ENCODE data around the gene LRRC19.
A peak's percentile ranks its signal among the peaks of the same experiment; 100 is the strongest.

The LRRC19 gene

GRCh38 chr9:26955222-26955903, 50.1 kb downstream of the LRRC19 start:
- DNase-seq: peak; percentile 4

DNA sequence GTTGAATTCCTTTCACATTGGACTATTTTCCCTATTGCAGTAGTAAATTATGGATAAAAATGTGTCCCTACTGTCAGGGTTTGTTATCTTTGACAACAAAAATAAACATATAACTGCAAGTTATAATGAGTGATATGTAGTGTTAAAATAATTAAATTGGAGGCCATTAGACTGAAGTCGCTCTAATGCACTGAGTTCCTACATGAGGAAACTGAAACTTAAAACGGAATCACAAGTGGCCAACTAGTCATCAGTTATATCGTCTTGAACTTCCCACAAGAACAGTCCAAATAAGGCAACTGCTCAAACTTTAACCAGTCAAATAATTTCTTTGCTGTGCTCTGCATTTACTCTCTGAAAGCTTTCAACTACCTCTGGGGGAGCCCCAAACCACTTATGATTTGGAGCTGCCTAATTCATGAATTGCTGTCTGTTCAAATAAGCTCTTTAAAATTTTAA, 51.4 kb downstream of the LRRC19 start:
- peak; percentile 41 for DNase-seq

DNA sequence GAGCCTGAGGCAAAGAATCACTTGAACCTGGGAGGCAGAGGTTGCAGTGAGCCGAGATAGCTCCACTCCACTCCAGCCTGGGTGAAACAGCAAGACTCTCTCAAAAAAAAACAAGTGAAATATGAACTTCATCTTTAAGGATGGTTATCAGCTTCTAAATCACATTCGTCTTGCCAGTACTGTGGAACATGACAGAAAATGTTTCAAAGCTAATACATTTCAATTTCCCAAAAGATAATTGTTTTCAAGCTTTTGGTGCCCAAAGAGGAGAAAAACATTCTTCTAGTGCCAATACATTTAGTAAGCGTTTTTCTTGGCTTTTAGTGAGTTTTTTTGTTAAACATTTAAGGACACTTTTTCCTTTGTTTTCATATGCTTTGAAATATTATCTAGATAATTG, 53.7 kb downstream of the LRRC19 start:
- no peak for DNase-seq

GRCh38 chr9:26950521-26950920, 55.0 kb downstream of the LRRC19 start:
- no peak for DNase-seq

GRCh38 chr9:26949637-26950069, 55.8 kb downstream of the LRRC19 start:
- DNase-seq: no peak

- no peak for DNase-seq
Observed at GRCh38 chr9:26947736-26948135, 57.7 kb downstream of the LRRC19 start.

DNA sequence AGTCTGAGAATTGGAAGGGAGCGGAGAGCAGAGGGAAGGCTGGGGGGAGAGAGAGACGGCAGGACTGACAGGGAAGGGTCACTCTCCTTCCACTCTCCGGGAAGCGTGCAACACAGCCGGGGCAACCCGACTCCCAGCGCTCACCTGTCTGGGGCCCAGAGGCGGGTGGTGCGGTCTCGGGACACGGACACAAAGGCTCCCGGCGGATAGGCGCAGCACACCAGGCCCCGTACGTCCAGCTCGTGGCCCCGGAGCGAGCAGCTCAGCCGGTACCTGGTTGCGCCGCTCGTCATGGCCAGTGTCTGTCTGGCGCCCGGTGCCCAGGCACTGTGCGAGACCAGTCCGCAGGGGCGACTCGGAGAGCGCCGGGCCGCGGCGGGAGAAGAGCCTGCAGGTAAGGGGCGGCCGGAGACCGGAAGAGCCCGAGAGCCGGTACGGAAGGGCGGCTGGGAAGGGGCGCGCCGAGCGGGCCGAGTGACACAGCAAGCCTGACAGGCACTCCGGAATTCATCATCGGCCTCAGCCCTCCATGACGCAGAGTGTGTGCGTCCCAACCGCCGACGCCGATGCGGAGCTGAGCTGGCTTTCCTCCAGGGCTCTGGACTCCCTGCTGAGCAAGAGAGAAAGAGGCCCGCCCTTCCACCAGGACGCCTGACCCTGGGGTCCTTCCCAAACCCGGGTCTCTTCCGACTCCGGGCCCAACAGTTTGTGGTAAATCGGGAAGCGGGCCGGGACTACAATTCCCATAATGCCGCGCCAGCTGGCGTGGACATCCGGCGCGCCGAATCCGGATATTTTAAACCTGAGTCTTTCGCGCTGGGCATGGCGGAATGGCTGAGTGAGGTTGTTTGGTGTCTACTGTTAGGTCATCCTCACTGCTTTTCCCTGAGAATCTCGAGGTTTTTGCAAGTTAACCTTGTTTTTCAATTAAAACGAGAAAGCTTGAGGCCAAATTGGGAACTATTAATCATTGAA, 58.4 kb downstream of the LRRC19 start, which contains the start of gene PLAA:
TSS of gene PLAA (minus strand) at position 490 of the 975 bp plus-strand sequence. CDS start at position 293, 197 bp downstream.
- peak; percentile 86 for DNase-seq

GRCh38 chr9:26945591-26945990, 59.9 kb downstream of the LRRC19 start:
- no peak for DNase-seq
